GM19324 (cell line): ENCODE data around the gene MYO1D.
"Not testable (repeated sequence)": the region's sequence is repeated elsewhere in the genome, so short reads cannot be mapped to it uniquely, and the experiment has no call there.

Experiments used
- ATAC-seq: cut with Tn5 transposase; IDR thresholded peaks from one replicate; pipeline ENCODE4 v1.9.1; 2021; ENCODE audit warnings: mild to moderate bottlenecking, moderate library complexity; ENCODE audit not compliant: unreplicated experiment, low FRiP score

The MYO1D gene

DNA sequence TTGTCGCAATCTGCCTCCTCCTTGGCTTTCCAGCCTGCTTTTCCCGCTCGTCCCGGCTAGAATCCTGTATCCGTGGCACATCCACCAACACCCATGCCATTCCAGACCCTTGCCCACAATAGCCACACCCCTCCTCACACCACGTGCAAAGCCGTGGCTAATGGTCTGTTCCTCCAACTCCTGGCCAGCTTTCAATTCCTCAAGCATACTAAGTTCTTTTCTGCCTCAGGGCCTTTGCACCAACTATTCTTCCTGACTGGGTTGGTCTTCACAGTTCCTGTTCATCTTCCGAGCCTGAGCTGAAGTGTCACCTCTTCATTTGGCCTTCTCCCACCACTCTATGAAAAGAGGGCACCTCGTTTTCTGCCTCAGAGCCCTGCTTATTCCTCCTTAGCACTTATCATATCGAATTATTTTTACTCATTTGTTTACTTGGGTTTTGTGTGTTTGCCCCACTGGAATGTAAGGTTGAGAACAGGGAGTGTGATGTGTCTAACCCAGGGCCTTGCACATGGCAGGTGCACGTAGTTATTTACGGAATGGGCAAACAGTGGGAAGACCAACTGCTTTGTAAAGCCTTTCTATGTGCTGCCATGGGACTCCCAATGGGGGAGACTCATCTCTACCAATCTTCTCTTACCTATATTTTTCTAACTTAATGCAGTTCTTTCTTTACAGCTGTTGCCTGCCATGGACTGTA lies 321.2 kb downstream of the MYO1D start:
- ATAC-seq: no peak

DNA sequence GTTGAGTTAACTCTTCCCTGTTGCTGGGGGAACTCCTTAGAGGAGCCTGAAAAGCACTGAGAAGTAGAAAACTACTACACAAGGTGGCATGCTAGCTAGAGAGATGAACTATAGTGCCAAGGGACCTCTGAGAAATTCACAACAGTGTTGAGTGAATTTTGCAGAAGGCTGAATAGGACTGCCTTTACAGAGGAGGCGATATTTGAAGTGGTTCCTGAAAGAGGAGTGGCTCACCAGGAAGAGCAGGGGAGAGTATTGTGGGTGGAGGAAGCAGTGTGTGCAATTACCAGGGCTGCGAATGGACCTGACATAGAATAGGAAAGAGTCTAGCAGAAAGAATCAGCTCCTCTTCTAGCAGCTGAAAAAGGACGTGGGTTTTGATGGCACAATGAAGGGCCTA lies 323.8 kb downstream of the MYO1D start:
- no peak for ATAC-seq

- ATAC-seq: no peak
Measured at GRCh38 chr17:32552280-32552679, 324.6 kb downstream of the MYO1D start.

DNA sequence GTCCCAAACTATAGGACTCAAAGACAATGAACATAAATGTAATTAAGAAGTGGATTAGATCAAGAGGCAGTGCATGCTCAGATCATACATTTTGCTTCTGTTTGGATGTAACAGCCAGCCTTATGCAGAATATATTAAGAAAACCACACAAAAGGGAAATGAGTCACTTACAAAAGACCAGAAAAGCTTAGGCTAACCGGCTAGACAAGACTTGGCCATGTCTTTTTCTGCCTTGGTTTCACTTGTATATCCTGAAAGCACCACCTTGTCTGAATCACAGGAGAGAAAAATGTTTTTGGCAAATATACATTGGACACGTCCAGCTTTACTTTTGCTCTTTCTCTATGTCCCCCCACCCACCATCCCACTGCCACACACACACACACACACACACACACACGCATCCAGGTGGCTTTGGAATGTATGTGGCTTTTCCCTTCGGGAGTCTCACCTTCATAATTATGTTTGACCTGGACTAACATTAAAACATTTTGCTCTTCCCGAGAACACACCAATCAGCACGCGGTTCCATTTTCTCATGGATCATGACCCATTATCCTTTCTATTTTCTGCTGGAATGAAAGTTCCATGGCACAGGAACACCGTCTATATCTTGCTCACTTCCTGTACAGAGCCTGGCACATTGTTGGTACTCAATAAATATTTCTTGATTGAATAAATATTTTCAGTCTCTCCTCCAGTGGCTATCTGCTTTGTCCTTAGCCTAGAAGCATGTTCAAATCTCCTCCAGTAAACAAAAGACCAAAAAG lies 325.6 kb downstream of the MYO1D start:
- no peak for ATAC-seq

DNA sequence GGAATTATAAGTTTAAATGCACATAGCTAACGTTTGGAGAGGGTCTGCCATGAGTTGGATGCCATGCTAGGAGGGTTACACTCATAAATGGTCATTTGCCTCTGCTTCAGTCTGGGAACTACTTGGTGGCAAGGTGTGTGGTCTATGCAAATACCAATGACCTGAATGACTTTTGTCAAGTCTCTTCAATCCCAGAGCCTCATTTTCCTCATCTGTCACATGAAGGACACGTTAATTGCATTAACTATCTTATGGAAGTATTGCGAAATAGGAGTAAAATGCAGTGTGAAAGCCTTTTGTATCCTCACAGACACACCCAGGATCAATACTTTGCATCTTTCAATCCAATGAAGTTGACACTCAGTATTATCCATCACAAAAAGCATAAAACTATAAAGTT lies 327.4 kb downstream of the MYO1D start:
- ATAC-seq: no peak

DNA sequence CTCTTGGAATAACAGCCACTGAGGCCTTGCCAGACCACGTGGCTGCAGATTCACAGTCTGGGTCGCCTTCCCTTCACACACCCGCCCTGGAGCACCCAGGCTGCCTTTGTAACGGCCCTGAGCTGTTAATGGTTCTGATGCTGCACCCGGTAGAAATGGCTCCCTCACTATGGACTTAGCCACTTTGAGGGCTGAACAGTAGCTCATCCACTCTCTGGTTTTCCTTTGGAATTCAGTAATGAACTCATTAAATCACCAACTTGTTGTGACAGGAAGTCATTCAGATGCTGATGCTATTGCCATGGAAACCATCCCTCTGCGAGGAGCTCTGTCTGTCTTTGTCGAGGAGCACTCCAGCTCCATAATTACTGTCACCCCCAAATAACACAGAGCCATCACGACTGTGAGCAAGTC lies 330.9 kb downstream of the MYO1D start:
- no peak for ATAC-seq

- no peak for ATAC-seq
Measured at GRCh38 chr17:32542186-32542585, 334.7 kb downstream of the MYO1D start.

DNA sequence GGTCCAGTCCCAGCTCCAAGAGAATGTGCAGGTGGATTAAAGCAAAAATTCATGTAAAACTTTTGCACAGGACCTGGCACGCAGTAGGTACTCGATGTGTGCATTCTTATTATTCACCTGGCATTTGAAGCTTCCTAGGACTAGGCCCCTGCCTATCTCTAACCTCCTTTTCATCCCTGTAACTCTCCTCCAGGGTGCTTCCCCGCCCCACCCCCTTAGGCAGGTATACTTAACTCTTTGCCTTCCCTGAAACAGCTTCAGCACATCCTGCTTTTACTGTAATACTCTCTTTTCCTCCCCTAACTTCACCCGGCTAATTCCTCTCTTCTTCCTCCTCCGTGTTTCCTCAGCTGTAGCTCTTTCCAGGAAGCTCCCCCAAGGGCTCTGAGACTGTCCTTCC lies 335.3 kb downstream of the MYO1D start:
- ATAC-seq: no peak

GRCh38 chr17:32536736-32537643 lies 339.9 kb downstream of the MYO1D start:
- ATAC-seq: no peak

GRCh38 chr17:32533296-32533695 lies 343.6 kb downstream of the MYO1D start:
- ATAC-seq: no peak

DNA sequence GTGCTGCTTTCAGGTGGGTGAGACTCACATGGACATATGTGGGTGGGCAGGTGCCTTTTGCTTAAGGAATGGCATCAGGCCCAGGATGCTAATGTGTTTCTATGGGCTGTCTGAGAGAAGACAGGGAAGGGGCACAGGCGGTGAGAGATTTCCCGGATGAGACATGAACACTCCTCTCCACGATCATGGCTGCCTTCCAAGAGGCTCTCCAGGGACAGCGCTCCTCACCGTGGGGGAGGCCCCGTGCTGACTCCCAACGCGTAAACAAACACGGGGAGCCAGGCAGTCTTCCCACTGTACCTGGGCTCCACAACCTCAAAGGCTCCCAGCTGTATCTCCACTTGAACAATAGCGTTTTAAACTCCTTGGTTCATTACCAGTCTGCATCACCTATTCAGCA lies 347.3 kb downstream of the MYO1D start:
- ATAC-seq: no peak

GRCh38 chr17:32528825-32529224 lies 348.1 kb downstream of the MYO1D start:
- no peak for ATAC-seq

GRCh38 chr17:32527146-32527545 lies 349.8 kb downstream of the MYO1D start:
- no peak for ATAC-seq

DNA sequence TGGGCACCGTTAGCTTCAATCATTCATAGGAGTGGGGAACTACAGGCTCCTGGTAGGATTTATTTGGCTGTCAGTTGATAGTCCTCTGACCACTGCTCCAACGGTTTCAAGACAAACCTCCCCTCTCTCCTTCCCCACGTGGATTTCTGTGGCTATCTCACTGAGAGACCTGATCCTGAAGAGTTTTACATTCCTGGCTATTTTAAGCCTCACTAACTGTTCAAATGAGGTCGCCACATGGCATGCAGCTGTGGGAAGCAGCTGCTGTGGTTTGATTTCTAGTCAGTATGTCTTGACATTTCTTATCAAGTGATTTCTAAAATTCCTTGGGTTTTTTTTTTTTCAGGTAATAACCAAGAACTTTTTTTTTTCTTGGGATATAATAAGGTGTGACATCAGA lies 351.8 kb downstream of the MYO1D start:
- no peak for ATAC-seq

- not testable (repeated sequence) for ATAC-seq
Measured at GRCh38 chr17:32524553-32524880, 352.4 kb downstream of the MYO1D start.

DNA sequence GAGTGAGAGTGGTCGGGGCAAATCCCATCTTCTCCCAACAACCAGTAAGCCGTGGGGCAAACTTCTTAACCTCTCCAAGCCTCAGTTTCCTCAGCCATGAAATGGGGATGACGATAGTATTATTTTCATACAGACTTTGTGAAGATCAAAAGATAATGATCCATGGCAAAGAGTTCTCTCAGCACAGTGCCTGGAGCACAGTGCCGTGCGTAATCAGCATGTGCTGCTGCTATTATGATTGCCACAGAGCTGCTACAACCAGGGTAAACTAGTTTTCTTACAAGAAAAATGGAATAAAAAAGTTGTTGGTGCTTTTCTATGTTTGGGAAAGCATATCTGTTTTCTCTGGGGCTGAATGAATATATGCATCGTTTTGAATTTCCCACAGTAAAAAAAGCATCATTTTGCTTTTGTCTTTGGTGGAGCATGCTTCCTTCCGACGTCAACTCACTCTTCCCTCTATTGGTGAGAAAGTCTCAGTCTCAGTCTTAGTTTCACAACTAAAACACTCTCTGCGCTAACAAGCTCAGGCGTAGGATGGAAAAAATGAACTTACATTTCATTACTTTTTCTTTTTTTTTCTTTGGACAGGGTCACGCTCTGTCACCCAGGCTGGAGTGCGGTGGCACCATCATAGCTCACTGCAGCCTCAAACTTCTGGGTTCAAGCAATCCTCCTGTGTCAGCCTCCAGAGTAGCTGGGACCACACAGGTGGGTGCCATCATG lies 352.9 kb downstream of the MYO1D start:
- no peak for ATAC-seq

DNA sequence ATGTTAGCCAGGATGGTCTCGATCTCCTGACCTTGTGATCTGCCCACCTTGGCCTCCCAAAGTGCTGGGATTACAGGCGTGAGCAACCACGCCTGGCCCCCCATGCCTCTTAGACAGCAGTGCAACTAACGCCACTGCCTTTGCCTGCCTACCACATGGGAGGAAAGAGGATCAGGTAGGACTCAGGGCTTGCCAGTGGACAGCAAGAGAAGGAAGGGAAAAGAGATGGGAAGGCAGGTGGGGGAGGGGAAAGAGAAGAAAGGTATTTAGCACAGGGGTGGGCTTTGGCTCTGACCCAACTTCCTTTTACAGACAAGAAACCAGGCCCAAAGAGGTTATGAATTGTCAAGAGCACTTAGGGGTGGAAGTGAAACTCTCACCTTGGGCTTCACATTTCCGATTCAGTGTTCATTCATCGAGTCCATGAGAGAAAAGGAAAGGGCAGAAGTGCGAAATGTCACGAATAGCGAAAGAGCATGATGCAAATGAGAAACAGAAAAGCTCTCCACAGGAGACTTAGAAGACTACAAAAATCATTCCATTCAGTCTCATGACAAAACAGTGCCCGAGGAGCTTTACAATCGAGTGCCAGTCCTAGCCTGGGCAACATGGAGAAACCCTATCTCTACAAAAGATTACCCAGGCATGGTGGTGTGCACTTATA lies 353.8 kb downstream of the MYO1D start:
- peak; percentile 72 for ATAC-seq

GRCh38 chr17:32520737-32521404 lies 356.1 kb downstream of the MYO1D start:
- no peak for ATAC-seq

- no peak for ATAC-seq
Measured at GRCh38 chr17:32520104-32520701, 356.7 kb downstream of the MYO1D start.
